ENCODE measurements around the gene GC.
A peak's percentile ranks its signal among the peaks of the same experiment; 100 is the strongest.
"Not testable (repeated sequence)": the region's sequence is repeated elsewhere in the genome, so short reads cannot be mapped to it uniquely, and the experiment has no call there.

Gene GC, protein sequence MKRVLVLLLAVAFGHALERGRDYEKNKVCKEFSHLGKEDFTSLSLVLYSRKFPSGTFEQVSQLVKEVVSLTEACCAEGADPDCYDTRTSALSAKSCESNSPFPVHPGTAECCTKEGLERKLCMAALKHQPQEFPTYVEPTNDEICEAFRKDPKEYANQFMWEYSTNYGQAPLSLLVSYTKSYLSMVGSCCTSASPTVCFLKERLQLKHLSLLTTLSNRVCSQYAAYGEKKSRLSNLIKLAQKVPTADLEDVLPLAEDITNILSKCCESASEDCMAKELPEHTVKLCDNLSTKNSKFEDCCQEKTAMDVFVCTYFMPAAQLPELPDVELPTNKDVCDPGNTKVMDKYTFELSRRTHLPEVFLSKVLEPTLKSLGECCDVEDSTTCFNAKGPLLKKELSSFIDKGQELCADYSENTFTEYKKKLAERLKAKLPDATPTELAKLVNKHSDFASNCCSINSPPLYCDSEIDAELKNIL

DNA sequence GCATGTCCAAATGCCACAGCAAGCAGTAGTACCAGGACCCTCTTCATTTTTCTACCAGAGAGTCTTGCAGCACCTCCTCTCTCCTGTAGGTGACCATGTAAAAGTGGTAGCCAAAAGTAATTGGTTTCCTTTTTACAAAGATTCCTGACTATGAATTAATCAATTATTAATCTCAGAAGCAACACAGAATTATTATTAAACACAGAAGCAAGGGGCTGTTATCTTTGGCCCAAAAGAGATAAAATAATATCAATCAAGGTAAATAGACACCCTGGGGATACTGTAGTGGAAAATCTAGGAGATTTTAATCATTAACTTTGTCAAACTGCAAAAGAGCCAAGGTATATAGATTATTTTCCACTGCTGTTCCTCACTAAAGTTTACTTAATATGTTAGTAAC lies at the start of gene GC:
Gene GC, minus strand, starts transcription at position 108 of the 400 bp plus-strand sequence. Its CDS starts 61 bp downstream, at position 47.
- DNase-seq, result no peak
- intact Hi-C loops (cut with DNase I), result no loop called here

- intact Hi-C loops (cut with DNase I), result no loop called here
- peak in 1 of 10 donors; percentile 70 for DNase-seq
Measured at GRCh38 chr4:71833232-71833900, 49.5 kb upstream of the GC start.

GRCh38 chr4:71832049-71832448 lies 48.2 kb upstream of the GC start:
- intact Hi-C loops (cut with DNase I), result no loop called here
- peak in 1 of 10 donors; percentile 54 for DNase-seq

GRCh38 chr4:71830497-71831190 lies 46.8 kb upstream of the GC start:
- no peak for DNase-seq
- intact Hi-C loops (cut with DNase I), result no loop called here

- no peak for DNase-seq
- intact Hi-C loops (cut with DNase I), result no loop called here
Measured at GRCh38 chr4:71828470-71828869, 44.6 kb upstream of the GC start.

DNA sequence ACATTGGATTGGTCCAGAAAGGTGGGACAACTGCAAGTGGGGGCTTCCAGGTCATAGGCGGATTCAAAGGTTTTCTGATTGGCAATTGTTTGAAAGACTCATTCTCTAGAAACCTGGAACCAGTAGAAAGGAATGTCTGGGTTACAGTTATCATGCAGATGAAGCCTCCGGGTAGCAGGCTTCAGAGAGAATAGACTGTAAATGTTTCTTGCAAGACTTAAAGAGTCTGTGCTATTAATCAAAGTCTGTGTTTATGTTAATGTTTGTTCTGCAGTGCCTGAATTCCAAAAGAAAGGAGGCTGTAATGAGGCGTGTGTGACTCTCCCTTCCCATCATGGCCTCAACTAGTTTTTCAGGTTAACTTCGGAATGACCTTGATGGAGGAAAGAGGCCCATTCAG lies 43.9 kb upstream of the GC start:
- no peak for DNase-seq
- intact Hi-C loops (cut with DNase I), result no loop called here

GRCh38 chr4:71816676-71817303 lies 32.9 kb upstream of the GC start:
- intact Hi-C loops (cut with DNase I), result no loop called here
- DNase-seq, result no peak

GRCh38 chr4:71814433-71814832 lies 30.6 kb upstream of the GC start:
- intact Hi-C loops (cut with DNase I), result no loop called here
- DNase-seq, result no peak

DNA sequence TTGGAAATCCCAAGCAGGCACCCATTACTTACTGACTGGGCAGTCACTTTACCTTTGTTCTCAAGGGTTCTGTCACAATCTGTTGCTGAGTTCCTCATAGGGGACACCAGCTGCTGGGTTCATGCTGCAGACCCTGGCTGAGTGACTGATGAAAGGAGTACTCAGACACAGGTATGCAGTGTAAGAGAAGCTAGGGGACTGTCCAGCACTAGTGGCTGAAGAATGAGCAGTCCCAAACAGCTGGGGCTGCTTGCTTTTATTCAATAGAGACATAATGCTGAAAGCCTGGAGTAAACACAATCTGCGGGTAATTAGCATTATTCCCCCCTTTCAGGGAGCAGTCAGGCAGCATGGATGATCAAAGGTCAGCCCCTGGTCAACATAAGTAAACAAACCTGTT lies 25.9 kb upstream of the GC start:
- DNase-seq; intact Hi-C loops (cut with DNase I): not testable (repeated sequence)

- intact Hi-C loops (cut with DNase I), result no loop called here
Measured at GRCh38 chr4:71807469-71807868, 23.6 kb upstream of the GC start.

DNA sequence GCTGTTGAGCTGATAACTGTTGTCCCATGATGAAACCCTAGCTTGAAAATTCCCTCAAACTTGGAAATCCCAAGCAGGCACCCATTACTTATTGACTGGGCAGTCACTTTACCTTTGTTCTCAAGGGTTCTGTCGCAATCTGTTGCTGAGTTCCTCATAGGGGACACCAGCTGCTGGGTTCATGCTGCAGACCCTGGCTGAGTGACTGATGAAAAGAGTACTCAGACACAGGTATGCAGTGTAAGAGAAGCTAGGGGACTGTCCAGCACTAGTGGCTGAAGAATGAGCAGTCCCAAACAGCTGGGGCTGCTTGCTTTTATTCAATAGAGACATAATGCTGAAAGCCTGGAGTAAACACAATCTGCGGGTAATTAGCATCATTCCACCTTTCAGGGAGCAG lies 21.4 kb upstream of the GC start:
- intact Hi-C loops (cut with DNase I); DNase-seq: not testable (repeated sequence)

More at GRCh38 chr4:71807469-71807868, 23.6 kb upstream of the GC start:
- no peak for DNase-seq

GRCh38 chr4:71804017-71804697 lies 20.3 kb upstream of the GC start:
- DNase-seq; intact Hi-C loops (cut with DNase I): not testable (repeated sequence)

- DNase-seq, result no peak
- intact Hi-C loops (cut with DNase I), result no loop called here
Measured at GRCh38 chr4:71785959-71786358, 2.1 kb upstream of the GC start.

- DNase-seq, result no peak
Measured at GRCh38 chr4:71784569-71785197, 804 bp upstream of the GC start.

GRCh38 chr4:71777891-71778290 lies 6.0 kb downstream of the GC start:
- DNase-seq, result no peak
- intact Hi-C loops (cut with DNase I), result no loop called here

More at GRCh38 chr4:71784569-71785197, 804 bp upstream of the GC start:
- intact Hi-C loops (cut with DNase I), result no loop called here

DNA sequence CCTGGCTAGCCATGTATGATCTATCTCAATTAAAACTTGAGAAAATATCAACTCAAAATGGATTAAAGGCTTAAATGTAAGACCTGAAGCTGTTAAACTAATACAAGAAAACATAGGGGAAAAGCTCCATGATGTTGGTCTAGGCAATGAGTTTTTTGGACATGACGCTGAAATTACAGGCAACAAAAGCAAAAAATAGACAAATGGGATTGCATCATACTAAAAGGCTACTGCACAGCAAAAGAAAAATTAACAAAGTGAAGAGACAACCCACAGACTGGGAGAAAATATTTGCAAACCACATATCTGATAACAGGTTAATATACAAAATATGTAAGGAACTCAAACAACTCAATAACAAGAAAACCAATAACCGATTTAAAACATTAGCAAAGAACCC lies 8.4 kb downstream of the GC start:
- intact Hi-C loops (cut with DNase I), result no loop called here
- DNase-seq, result no peak

GRCh38 chr4:71774136-71774535 lies 9.7 kb downstream of the GC start:
- intact Hi-C loops (cut with DNase I), result no loop called here
- DNase-seq, result no peak

DNA sequence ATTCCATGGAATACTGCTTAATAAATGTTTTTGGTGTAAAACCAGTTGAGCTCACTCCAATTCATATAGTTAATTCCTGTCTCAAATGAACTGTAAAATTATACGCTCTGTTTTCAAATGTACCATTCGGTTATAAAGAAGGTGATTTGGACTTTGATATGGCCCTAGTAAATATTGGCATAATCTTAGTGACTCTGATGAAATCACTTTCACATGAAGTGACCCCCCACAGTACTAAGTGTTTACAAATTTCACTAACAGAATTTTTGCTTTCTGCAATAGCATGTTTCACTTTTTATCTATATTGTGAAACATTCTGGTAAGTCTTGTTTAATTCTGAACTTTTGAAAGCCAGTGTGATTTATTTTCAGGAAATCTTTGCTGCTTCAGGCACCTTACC lies 10.9 kb downstream of the GC start:
- intact Hi-C loops (cut with DNase I), result no loop called here
- DNase-seq, result no peak

DNA sequence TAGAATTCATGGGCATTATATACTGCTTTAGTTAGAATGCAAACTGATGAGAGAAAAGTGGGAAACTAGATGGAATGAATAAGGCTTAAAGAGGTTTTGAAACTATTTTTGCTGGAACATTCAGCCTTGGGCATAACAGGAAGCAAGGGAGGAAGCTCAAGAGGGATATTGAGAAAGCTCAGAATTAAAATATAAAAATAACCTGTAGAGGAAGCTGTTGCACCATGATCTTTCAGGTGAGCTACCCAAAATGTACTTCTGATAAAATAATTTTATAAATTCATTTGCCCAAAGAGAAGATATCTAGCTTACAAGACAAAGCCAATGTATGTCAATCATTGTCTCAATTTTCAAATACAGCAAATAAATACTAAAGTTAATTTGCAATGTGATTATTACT lies 11.3 kb downstream of the GC start:
- no peak for DNase-seq

GRCh38 chr4:71771613-71772012 lies 12.3 kb downstream of the GC start:
- intact Hi-C loops (cut with DNase I), result no loop called here
- no peak for DNase-seq

More for the DNA sequence above, 11.3 kb downstream of the GC start:
- intact Hi-C loops (cut with DNase I), result no loop called here

All from posterior cingulate gyrus (tissue), 11 donors.